Natural killer cell (primary cell): ENCODE measurements around the gene GALNS. TPM values are rescaled to one million over a fixed set of nuclear protein-coding genes. Genes with fewer than 3 reads are reported as not detected.

Experiments
- ATAC-seq, 3 donors: fragments of 150-1000 bp in 2 of 3; fragments of 200-7000 bp in 1 of 3; cut with Tn5 transposase; 1 replicate in 1 of 3; 2 replicates in 2 of 3; pipeline ENCODE4 v1.10.0; 2021; ENCODE audit warnings: mild to moderate bottlenecking in 2 of 3, moderate library complexity in 2 of 3
- DNase-seq, 2 donors: peaks; one replicate each; pipeline versions ENCODE4 v3.0.0 to v3.0.0-alpha.2; 2013 to 2021; ENCODE audit warnings: mixed read lengths in 1 of 2
- H3K27ac ChIP-seq: one replicate; pipeline ENCODE4 v1.5.1; 2013; ENCODE audit warnings: mild to moderate bottlenecking, low read length
- H3K27me3 ChIP-seq: one replicate; pipeline ENCODE4 v1.6.1; 2013; ENCODE audit warnings: low read length; ENCODE audit not compliant: control insufficient read depth, insufficient read depth
- H3K36me3 ChIP-seq: one replicate; pipeline ENCODE4 v1.6.1; 2013; ENCODE audit warnings: low read length; ENCODE audit not compliant: control insufficient read depth, insufficient read depth
- H3K4me1 ChIP-seq: one replicate; pipeline ENCODE4 v1.6.1; 2013; ENCODE audit warnings: low read length; ENCODE audit not compliant: control insufficient read depth, insufficient read depth
- H3K4me3 ChIP-seq: one replicate; pipeline ENCODE4 v1.5.1; 2013; ENCODE audit warnings: low read length
- H3K9me3 ChIP-seq: one replicate; pipeline ENCODE4 v1.6.1; 2013; ENCODE audit warnings: low read length; ENCODE audit not compliant: control insufficient read depth, insufficient read depth
- H3K27ac Mint-ChIP-seq, 2 donors: one replicate each; pipeline ENCODE4 v1.8.0; 2022; ENCODE audit warnings: mild to moderate bottlenecking in 2 of 2, mixed read lengths in 2 of 2, moderate library complexity in 1 of 2
- H3K27me3 Mint-ChIP-seq, 2 donors: one replicate each; pipeline ENCODE4 v1.8.0; 2022; ENCODE audit warnings: low read depth in 2 of 2, mixed read lengths in 2 of 2
- H3K36me3 Mint-ChIP-seq: one replicate; pipeline ENCODE4 v1.8.0; 2022; ENCODE audit warnings: mixed read lengths
- H3K4me1 Mint-ChIP-seq, 2 donors: one replicate each; pipeline ENCODE4 v1.8.0; 2022; ENCODE audit warnings: mixed read lengths in 2 of 2
- H3K4me3 Mint-ChIP-seq: one replicate; pipeline ENCODE4 v1.8.0; 2022; ENCODE audit warnings: mild to moderate bottlenecking, moderate library complexity, mixed read lengths
- H3K9me3 Mint-ChIP-seq, 2 donors: one replicate each; pipeline ENCODE4 v1.8.0; 2022; ENCODE audit warnings: mixed read lengths in 2 of 2
- whole genome bisulfite sequencing: methylation state at CpG from one replicate; pipeline ENCODE4 v1.1.7; 2013; ENCODE audit warnings: missing lambda C conversion rate; ENCODE audit not compliant: insufficient coverage; 5-methylcytosine and 5-hydroxymethylcytosine counted together
- intact Hi-C: fragments of 100-400 bp; cut with micrococcal nuclease; formaldehyde crosslinking; loops from one replicate; pipeline ENCODE4 v1.14.2; 2022
- total RNA-seq, 4 donors: library from RNA; stranded (reverse); fragments of 120-200 nt in 1 of 4; gene quantifications; one replicate each; pipeline versions ENCODE4 v1.2.3 to v1.2.4, GENCODE V29; 2013 to 2022
- TF ChIP-seq, protein P1 (sequence below): fragments of 200-600 bp; IDR thresholded peaks from one replicate; pipeline ENCODE4 v1.8.0; 2022; ENCODE audit warnings: antibody characterized with exemption

GALNS gene
- total RNA-seq, 3 donors from 2014 or later (not counting 1 experiment from before 2014, with no cell fraction given): 58.1 to 75.8 (median 65.7) TPM

DNA sequence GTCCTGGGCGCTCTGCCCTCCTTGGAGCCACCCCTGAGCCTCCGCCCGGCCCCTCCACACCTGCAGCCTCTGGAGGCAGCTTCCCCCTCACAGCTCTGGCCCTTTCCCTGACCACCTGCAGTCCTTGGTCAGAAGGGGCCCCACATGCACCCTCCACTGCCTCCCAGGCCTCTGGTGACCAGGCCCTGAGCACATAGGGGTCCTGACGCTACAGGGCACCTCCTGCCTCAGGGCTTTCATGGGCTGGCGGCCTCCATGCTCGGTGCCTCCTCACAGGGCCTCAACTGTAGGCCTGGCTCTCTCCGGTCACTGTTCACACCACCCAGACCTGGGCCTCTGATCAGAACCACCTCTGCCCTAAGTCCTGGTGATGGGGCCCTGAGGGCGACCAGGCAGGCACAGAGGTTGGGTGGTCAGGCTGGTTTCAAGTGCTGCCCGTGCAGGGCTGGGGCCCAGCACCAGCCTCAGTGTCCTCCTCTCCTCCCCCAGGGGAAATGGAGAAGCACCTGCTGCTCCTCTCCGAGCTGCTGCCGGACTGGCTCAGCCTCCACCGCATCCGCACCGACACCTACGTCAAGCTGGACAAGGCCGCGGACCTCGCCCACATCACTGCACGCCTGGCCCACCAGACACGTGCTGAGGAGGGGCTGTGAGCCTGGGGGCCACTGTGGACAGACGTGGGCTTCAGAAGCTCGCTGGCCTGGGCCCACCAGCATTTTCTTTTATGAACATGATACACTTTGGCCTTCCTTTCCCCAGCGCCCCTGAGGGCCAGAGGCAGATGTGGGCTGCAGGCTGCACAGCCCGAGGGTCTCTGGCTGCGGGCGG is 48.9 kb downstream of the GALNS start:
- H3K27ac ChIP-seq: no peak overlapping the region
- TF ChIP-seq, protein P1, sequence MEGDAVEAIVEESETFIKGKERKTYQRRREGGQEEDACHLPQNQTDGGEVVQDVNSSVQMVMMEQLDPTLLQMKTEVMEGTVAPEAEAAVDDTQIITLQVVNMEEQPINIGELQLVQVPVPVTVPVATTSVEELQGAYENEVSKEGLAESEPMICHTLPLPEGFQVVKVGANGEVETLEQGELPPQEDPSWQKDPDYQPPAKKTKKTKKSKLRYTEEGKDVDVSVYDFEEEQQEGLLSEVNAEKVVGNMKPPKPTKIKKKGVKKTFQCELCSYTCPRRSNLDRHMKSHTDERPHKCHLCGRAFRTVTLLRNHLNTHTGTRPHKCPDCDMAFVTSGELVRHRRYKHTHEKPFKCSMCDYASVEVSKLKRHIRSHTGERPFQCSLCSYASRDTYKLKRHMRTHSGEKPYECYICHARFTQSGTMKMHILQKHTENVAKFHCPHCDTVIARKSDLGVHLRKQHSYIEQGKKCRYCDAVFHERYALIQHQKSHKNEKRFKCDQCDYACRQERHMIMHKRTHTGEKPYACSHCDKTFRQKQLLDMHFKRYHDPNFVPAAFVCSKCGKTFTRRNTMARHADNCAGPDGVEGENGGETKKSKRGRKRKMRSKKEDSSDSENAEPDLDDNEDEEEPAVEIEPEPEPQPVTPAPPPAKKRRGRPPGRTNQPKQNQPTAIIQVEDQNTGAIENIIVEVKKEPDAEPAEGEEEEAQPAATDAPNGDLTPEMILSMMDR: no peak
- H3K9me3 ChIP-seq: no peaks in the 10 kb centered on the region
- Mint-ChIP-seq H3K27ac (no peak overlapping the region), H3K36me3 (no peaks in the 10 kb centered on the region), H3K27me3 (no peaks in the 10 kb centered on the region), H3K4me1 (peaks cover 7 to 24% of the 10 kb centered on the region in 2 donors), H3K4me3 (no peak overlapping the region), H3K9me3 (no peaks in the 10 kb centered on the region)
- H3K27me3 ChIP-seq: no peaks in the 10 kb centered on the region
- H3K36me3 ChIP-seq: peaks cover 10% of the 10 kb centered on the region
- peaks cover 35% of the 10 kb centered on the region for H3K4me1 ChIP-seq
- intact Hi-C loops: no loop called here
- ATAC-seq: no peak
- H3K4me3 ChIP-seq: no peak overlapping the region
- WGBS: 93% methylated on average over 26 of the region's 26 CpGs
- no peak for DNase-seq

DNA sequence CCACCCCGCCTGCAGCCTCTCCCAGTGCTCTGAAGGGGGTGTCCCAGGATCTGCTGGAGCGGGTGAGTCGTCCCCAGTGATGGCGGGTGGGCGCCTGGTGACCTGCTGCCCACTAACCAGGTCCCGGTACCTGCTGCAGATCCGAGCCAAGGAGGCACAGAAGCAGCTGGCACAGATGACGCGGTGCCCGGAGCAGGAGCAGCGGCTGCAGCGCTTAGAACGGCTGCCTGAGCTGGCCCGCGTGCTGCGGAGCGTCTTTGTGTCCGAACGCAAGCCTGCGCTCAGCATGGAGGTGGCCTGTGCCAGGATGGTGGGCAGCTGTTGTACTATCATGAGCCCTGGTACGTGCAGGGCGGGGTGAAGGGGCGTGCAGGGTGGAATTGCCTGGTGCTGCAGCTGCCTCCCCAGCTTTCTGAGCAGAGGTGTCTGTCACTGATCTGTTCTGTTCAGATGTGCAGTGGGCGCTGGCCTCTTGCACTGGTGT is 49.6 kb downstream of the GALNS start:
- Histone ChIP-seq H3K4me3 (no peak overlapping the region), H3K27ac (no peak overlapping the region), H3K4me1 (peaks cover 36% of the 10 kb centered on the region), H3K36me3 (peaks cover 10% of the 10 kb centered on the region), H3K9me3 (no peaks in the 10 kb centered on the region), H3K27me3 (no peaks in the 10 kb centered on the region)
- Mint-ChIP-seq H3K27ac (no peak overlapping the region), H3K4me3 (no peak overlapping the region), H3K36me3 (no peaks in the 10 kb centered on the region), H3K4me1 (peaks cover 7 to 24% of the 10 kb centered on the region in 2 donors), H3K27me3 (no peaks in the 10 kb centered on the region), H3K9me3 (no peaks in the 10 kb centered on the region)
- DNase-seq (no peak), ATAC-seq (no peak)
- TF ChIP-seq, protein P1: no peak
- 98% methylated on average over 24 of the region's 24 CpGs for WGBS
- intact Hi-C loops: no loop called here

DNA sequence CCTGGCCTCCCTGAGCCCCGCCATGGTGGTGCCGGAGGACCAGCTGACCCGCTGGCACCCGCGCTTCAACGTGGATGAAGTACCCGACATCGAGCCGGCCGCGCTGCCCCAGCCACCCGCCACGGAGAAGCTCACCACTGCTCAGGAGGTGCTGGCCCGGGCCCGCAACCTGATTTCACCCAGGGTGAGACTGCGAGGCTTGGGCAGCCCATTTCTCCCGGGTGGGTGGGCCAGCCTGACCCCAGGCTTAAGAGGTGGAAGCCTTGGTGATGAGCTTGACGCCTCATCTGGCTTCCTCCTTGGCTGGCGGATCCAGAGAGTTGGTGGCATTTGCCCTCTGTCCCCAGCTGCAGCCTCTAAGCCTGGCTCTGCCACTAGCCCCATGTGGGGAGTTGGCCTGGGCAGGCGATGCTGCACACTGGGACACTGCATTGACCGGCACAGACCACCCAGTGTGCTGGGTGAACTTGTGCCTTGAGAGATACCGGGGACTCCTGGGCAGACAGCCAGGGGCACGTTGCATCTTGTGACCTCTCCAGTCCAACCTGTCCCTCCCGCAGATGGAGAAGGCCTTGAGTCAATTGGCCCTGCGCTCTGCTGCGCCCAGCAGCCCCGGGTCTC is 50.1 kb downstream of the GALNS start:
- Histone ChIP-seq H3K4me3 (no peak overlapping the region), H3K9me3 (no peaks in the 10 kb centered on the region), H3K27me3 (no peaks in the 10 kb centered on the region), H3K27ac (no peak overlapping the region), H3K4me1 (peaks cover 41% of the 10 kb centered on the region), H3K36me3 (peaks cover 10% of the 10 kb centered on the region)
- no peak overlapping the region for H3K27ac Mint-ChIP-seq
- H3K36me3 Mint-ChIP-seq: no peaks in the 10 kb centered on the region
- no peaks in the 10 kb centered on the region for H3K9me3 Mint-ChIP-seq
- intact Hi-C loops: no loop called here
- H3K27me3 Mint-ChIP-seq: no peaks in the 10 kb centered on the region
- ATAC-seq (no peak), DNase-seq (no peak)
- H3K4me1 Mint-ChIP-seq: peaks cover 7 to 20% of the 10 kb centered on the region in 2 donors
- H3K4me3 Mint-ChIP-seq: no peak overlapping the region
- TF ChIP-seq, protein P1: no peak
- WGBS: 94% methylated on average over 27 of the region's 27 CpGs
